Glutamatergic neuron (in vitro differentiated cells): ENCODE results near the gene CTDSP2. TPM values are rescaled to one million over a fixed set of nuclear protein-coding genes. Genes with fewer than 3 reads are reported as not detected.
"Not testable (repeated sequence)": the region's sequence is repeated elsewhere in the genome, so short reads cannot be mapped to it uniquely, and the experiment has no call there.

Experiments used
- DNase-seq: peaks from one replicate; pipeline ENCODE4 v3.0.0; 2022
- H3K27ac Mint-ChIP-seq: one replicate; pipeline ENCODE4 v1.8.0; 2020; ENCODE audit warnings: mild to moderate bottlenecking, mixed read lengths, inconsistent platforms; ENCODE audit not compliant: unreplicated experiment
- H3K27me3 Mint-ChIP-seq: one replicate; pipeline ENCODE4 v1.8.0; 2020; ENCODE audit warnings: mild to moderate bottlenecking, moderate library complexity, mixed read lengths, inconsistent platforms; ENCODE audit not compliant: unreplicated experiment
- H3K36me3 Mint-ChIP-seq: one replicate; pipeline ENCODE4 v1.8.0; 2020; ENCODE audit warnings: mild to moderate bottlenecking, mixed read lengths, inconsistent platforms; ENCODE audit not compliant: unreplicated experiment
- H3K4me1 Mint-ChIP-seq: one replicate; pipeline ENCODE4 v1.8.0; 2020; ENCODE audit warnings: mild to moderate bottlenecking, low read depth, mixed read lengths, inconsistent platforms; ENCODE audit not compliant: unreplicated experiment
- H3K4me3 Mint-ChIP-seq: one replicate; pipeline ENCODE4 v1.8.0; 2020; ENCODE audit warnings: mild to moderate bottlenecking, mixed read lengths, inconsistent platforms; ENCODE audit not compliant: unreplicated experiment
- H3K9me3 Mint-ChIP-seq: one replicate; pipeline ENCODE4 v1.8.0; 2020; ENCODE audit warnings: mild to moderate bottlenecking, moderate library complexity, mixed read lengths, inconsistent platforms; ENCODE audit not compliant: unreplicated experiment
- total RNA-seq: library from RNA; stranded (reverse); fragmentation: NEBNext Ultra II Directional; extraction: Animal tissue kit (Norgen Biotek cat#: 25700); gene quantifications from one replicate; pipeline ENCODE4 v1.2.1, GENCODE V29; 2021; ENCODE audit not compliant: unreplicated experiment
- TF ChIP-seq, protein P1 (sequence below): fragments of 200-600 bp; sonication (generic); IDR thresholded peaks from one replicate; pipeline ENCODE4 v1.5.0; 2021; ENCODE audit not compliant: partially characterized antibody, unreplicated experiment

CTDSP2 gene
- total RNA-seq, 1 donor from 2014 or later = 127 TPM

DNA sequence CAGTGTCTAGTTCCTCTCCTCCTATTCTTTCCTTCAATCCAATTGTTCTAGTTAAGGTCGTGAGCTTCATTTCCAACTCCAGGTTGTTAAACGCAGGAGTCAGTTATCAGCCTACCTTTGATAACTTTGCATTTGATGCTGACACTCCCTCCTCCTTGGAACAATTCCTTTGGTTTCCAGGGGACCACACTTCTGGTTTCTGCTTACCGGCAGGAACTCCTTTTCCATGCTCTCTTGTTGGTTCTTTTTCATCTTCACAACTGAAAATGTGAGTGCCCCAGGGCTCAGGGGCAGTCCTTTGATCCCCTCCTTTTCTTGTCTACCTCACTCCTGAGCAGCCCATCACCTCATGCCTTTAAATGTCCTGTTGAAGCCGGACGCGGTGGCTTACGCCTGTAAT lies 69.2 kb downstream of the CTDSP2 start:
- no peak for DNase-seq
- TF ChIP-seq, protein P1, sequence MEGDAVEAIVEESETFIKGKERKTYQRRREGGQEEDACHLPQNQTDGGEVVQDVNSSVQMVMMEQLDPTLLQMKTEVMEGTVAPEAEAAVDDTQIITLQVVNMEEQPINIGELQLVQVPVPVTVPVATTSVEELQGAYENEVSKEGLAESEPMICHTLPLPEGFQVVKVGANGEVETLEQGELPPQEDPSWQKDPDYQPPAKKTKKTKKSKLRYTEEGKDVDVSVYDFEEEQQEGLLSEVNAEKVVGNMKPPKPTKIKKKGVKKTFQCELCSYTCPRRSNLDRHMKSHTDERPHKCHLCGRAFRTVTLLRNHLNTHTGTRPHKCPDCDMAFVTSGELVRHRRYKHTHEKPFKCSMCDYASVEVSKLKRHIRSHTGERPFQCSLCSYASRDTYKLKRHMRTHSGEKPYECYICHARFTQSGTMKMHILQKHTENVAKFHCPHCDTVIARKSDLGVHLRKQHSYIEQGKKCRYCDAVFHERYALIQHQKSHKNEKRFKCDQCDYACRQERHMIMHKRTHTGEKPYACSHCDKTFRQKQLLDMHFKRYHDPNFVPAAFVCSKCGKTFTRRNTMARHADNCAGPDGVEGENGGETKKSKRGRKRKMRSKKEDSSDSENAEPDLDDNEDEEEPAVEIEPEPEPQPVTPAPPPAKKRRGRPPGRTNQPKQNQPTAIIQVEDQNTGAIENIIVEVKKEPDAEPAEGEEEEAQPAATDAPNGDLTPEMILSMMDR = no peak
- peaks cover 5% of the 10 kb centered on the region for H3K36me3 Mint-ChIP-seq
- no peak overlapping the region for H3K4me3 Mint-ChIP-seq
- H3K27me3 Mint-ChIP-seq = peaks cover 4% of the 10 kb centered on the region
- H3K4me1 Mint-ChIP-seq = no peaks in the 10 kb centered on the region
- H3K9me3 Mint-ChIP-seq = peaks cover 3% of the 10 kb centered on the region
- H3K27ac Mint-ChIP-seq = no peak overlapping the region

DNA sequence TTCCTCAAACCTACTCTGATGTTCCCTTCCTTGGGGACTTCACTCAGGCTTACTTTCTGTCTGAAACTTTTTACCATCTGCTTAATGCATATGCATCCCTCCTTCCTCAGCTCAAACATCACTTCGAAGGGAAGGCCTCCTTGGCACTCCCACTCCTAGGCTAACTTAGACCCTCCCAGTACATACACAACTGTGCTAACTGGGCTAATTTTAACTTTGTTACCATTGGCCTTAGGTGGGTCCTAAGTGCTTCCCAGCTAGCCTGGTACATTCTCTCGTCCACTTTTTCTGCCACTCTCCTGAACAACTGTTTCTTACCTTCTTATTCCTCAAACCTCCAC lies 70.3 kb downstream of the CTDSP2 start:
- Mint-ChIP-seq H3K36me3 (peaks cover 5% of the 10 kb centered on the region), H3K27ac (no peak overlapping the region), H3K4me1 (peaks cover 5% of the 10 kb centered on the region), H3K27me3 (peaks cover 9% of the 10 kb centered on the region), H3K4me3 (no peak overlapping the region), H3K9me3 (peaks cover 9% of the 10 kb centered on the region)
- TF ChIP-seq, protein P1 = no peak
- DNase-seq = no peak

DNA sequence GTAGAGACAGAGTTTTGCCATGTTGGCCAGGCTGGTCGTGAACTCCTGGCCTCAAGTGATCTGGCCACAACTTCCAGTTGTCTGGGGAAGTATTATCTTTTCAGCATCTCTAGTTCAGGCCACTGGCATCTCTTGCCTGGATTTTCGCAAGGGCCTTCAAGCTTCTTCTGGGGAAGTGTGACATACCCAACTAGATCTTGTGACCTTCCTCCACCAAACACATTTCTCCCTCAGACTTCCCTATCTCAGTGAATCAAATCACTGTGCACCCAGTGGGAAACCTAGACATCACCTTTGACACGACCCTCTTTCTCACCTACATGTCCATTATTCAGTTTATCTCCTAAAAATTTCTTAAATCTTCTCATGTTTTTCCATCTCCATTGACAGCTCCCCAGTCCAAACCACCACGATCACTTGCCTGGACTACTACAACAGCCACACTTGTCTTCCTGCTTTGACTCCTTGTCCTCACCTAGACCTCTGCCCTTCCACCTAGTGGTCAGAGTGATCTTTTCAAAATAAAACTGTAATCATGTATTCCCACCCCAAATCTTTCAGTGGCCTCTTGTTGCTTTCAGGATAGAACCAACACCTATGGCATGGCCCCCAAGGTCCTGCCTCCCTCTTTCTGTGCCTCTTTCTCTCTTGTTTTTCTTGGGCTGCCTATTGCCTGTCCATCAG lies 70.8 kb downstream of the CTDSP2 start:
- no peak for DNase-seq
- H3K27me3 Mint-ChIP-seq = peaks cover 9% of the 10 kb centered on the region
- H3K27ac Mint-ChIP-seq = no peak overlapping the region
- peaks cover 9% of the 10 kb centered on the region for H3K9me3 Mint-ChIP-seq
- no peak overlapping the region for H3K4me3 Mint-ChIP-seq
- TF ChIP-seq, protein P1 = peak; percentile 28
- H3K4me1 Mint-ChIP-seq = peaks cover 5% of the 10 kb centered on the region
- peaks cover 5% of the 10 kb centered on the region for H3K36me3 Mint-ChIP-seq

DNA sequence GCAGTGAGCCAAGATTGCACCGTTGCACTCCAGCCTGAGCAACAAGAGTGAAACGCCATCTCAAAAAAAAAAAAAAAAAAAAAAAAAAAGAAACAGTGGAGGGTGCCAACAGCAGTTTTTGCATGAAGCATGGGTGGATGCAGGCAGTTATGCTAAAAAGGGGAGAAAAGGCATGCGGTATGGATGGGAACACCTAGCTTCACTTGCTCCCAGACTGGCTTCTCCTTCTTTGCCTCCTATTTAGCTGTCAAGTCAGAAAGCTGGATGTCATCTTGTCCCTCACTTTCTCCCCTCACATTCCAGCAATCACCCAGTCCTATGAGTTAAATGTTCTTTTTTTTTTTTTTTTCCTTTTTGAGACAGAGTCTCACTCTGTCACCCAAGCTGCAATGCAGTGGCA lies 71.5 kb downstream of the CTDSP2 start:
- H3K4me1 Mint-ChIP-seq = peaks cover 5% of the 10 kb centered on the region
- DNase-seq = no peak
- peaks cover 9% of the 10 kb centered on the region for H3K9me3 Mint-ChIP-seq
- H3K4me3 Mint-ChIP-seq = no peak overlapping the region
- H3K27ac Mint-ChIP-seq = no peak overlapping the region
- TF ChIP-seq, protein P1 = no peak
- H3K27me3 Mint-ChIP-seq = peaks cover 7% of the 10 kb centered on the region
- H3K36me3 Mint-ChIP-seq = peaks cover 5% of the 10 kb centered on the region

- H3K4me3 Mint-ChIP-seq, H3K4me1 Mint-ChIP-seq, DNase-seq, H3K36me3 Mint-ChIP-seq, H3K27me3 Mint-ChIP-seq, H3K9me3 Mint-ChIP-seq, H3K27ac Mint-ChIP-seq: not testable (repeated sequence)
These were observed 71.9 kb downstream of the CTDSP2 start for GRCh38 chr12:57774634-57775033.
